ENCODE measurements around the gene ARHGEF6.

- TF ChIP-seq CTCF (IDR thresholded peaks at IDR 0.05) = no peak
- no peak for TF ChIP-seq POLR2A (IDR thresholded peaks at IDR 0.05)
These were observed 36.2 kb upstream of the ARHGEF6 start for GRCh38 chrX:136816975-136817374.

All from Peyer's patch (tissue), 4 donors.